OCI-LY7 (cell line): ENCODE measurements around the gene TRERF1. TPM values are rescaled to one million over a fixed set of nuclear protein-coding genes. Genes with fewer than 3 reads are reported as not detected.
A peak's percentile ranks its signal among the peaks of the same experiment; 100 is the strongest.
"Not testable (repeated sequence)": the region's sequence is repeated elsewhere in the genome, so short reads cannot be mapped to it uniquely, and the experiment has no call there.

Source experiments
- BruUV-seq: library from RNA; stranded (reverse); fragments of 400-500 nt; replicated peaks from 2 replicates; lab custom pipeline; 2021; lab: Mats Ljungman, UMichigan
- CTCF ChIA-PET: fragments of 300-600 bp; sonication (Branson Sonifier 250); formaldehyde crosslinking; loops from one replicate; lab custom pipeline; 2022; ENCODE audit warnings: antibody characterized with exemption; ENCODE audit not compliant: unreplicated experiment; lab: Charles Lee
- POLR2A ChIA-PET: fragments of 300-600 bp; sonication (Branson Sonifier 250); formaldehyde crosslinking; loops from one replicate; lab custom pipeline; 2022; ENCODE audit warnings: antibody characterized with exemption; lab: Charles Lee
- DNase-seq: peaks from one replicate; pipeline ENCODE4 v3.0.0-alpha.2; 2015; ENCODE audit warnings: low spot score
- H2AFZ ChIP-seq: fragments of 200-600 bp; sonication (generic), shearing (Covaris generic); 2 replicates; pipeline ENCODE4 v1.6.1; 2014; ENCODE audit warnings: mild to moderate bottlenecking, antibody characterized with exemption, low read length, moderate library complexity
- H3K27ac ChIP-seq: fragments of 200-600 bp; sonication (generic); 2 replicates; pipeline ENCODE4 v1.5.1; 2014; ENCODE audit warnings: mixed run types, low read depth, mild to moderate bottlenecking, moderate library complexity, low read length, inconsistent platforms; ENCODE audit not compliant: poor library complexity, severe bottlenecking
- H3K36me3 ChIP-seq: fragments of 200-600 bp; sonication (generic); 2 replicates; pipeline ENCODE4 v1.6.1; 2014; ENCODE audit warnings: mild to moderate bottlenecking, antibody characterized with exemption, low read length, moderate library complexity, mixed read lengths; ENCODE audit not compliant: insufficient read depth
- H3K4me1 ChIP-seq: fragments of 200-600 bp; sonication (generic); 2 replicates; pipeline ENCODE4 v1.5.1; 2014; ENCODE audit warnings: mild to moderate bottlenecking, low read length; ENCODE audit not compliant: insufficient read depth, poor library complexity, severe bottlenecking
- H3K4me2 ChIP-seq: fragments of 200-600 bp; sonication (generic); 2 replicates; pipeline ENCODE4 v1.6.1; 2014; ENCODE audit warnings: mild to moderate bottlenecking, low read length
- H3K4me3 ChIP-seq: fragments of 200-600 bp; sonication (generic); 2 replicates; pipeline ENCODE4 v1.5.1; 2014; ENCODE audit warnings: mild to moderate bottlenecking, low read depth, low read length; ENCODE audit not compliant: poor library complexity, severe bottlenecking
- H3K79me2 ChIP-seq: fragments of 200-600 bp; sonication (generic); 2 replicates; pipeline ENCODE4 v1.6.1; 2016; ENCODE audit warnings: low read depth, mild to moderate bottlenecking, low read length, moderate library complexity, mixed read lengths; ENCODE audit not compliant: insufficient read depth
- H3K9me2 ChIP-seq: fragments of 200-600 bp; sonication (generic); 2 replicates; pipeline ENCODE4 v1.6.1; 2016; ENCODE audit warnings: mild to moderate bottlenecking, low read length, mixed read lengths; ENCODE audit not compliant: insufficient read depth
- H3K9me3 ChIP-seq: fragments of 200-600 bp; sonication (generic); 2 replicates; pipeline ENCODE4 v1.6.1; 2014; ENCODE audit warnings: mild to moderate bottlenecking, mixed run types, low read length, mixed read lengths
- H4K20me1 ChIP-seq: fragments of 200-600 bp; sonication (generic); 2 replicates; pipeline ENCODE4 v1.6.1; 2014; ENCODE audit warnings: mild to moderate bottlenecking, antibody characterized with exemption, low read length, moderate library complexity, mixed read lengths; ENCODE audit not compliant: insufficient read depth
- EZH2phosphoT487 ChIP-seq: fragments of 200-600 bp; sonication (generic); IDR thresholded peaks from 2 replicates; pipeline ENCODE4 v1.6.1; 2018; ENCODE audit warnings: low read depth, borderline replicate concordance, mild to moderate bottlenecking, mixed run types, antibody characterized with exemption, low read length, moderate library complexity, mixed read lengths
- intact Hi-C: fragments of 100-400 bp; cut with micrococcal nuclease; formaldehyde crosslinking; loops from one replicate; pipeline ENCODE4 v1.10.0; 2022; ENCODE audit not compliant: unreplicated experiment
- total RNA-seq, 2 experiments: library from RNA; depleted of rRNA in 1 of 2; stranded (reverse); fragments of >200 nt in 1 of 2; shearing (Covaris generic) in 1 of 2; gene quantifications; 2 replicates each; pipeline ENCODE4 v1.2.3, GENCODE V29; 2014 to 2022
- TF ChIP-seq, protein P1 (sequence below): fragments of 200-600 bp; sonication (generic); conservative IDR thresholded peaks from 2 replicates; pipeline ENCODE4 v1.5.1; 2014; ENCODE audit warnings: mild to moderate bottlenecking, antibody characterized with exemption, low read length, moderate library complexity, mixed read lengths

TRERF1 gene
- total RNA-seq, 2 experiments from 2014 or later: 5.7 to 12.9 TPM

DNA sequence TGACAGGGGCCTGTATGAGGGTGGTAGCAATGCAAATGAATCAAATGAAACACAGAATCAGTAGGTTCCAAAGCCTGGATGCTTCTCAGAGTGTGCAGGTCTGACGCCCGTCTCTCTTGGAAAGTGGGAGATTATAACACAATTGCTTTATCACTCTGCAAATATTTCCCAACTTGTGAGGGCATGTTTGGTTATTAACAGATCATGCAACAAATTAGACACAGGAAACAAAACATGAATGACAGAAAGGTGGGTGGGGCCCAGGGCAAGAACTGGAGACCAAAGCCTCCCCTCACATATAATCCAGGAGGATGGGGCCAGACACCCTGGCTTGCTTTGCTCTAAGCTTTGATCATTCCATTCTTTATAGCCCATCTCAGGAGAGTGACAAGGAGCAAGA, 125.5 kb downstream of the TRERF1 start:
- H3K27ac ChIP-seq: no peak overlapping the region
- H4K20me1 ChIP-seq: no peaks in the 10 kb centered on the region
- BruUV-seq: no TSS peak
- intact Hi-C loops: no loop called here
- CTCF ChIA-PET: no interaction called here
- H3K4me3 ChIP-seq: no peak overlapping the region
- no peaks in the 10 kb centered on the region for H3K9me3 ChIP-seq
- no peak for DNase-seq
- H3K9me2 ChIP-seq: no peaks in the 10 kb centered on the region
- H2AFZ ChIP-seq: no peak overlapping the region
- TF ChIP-seq, protein P1, sequence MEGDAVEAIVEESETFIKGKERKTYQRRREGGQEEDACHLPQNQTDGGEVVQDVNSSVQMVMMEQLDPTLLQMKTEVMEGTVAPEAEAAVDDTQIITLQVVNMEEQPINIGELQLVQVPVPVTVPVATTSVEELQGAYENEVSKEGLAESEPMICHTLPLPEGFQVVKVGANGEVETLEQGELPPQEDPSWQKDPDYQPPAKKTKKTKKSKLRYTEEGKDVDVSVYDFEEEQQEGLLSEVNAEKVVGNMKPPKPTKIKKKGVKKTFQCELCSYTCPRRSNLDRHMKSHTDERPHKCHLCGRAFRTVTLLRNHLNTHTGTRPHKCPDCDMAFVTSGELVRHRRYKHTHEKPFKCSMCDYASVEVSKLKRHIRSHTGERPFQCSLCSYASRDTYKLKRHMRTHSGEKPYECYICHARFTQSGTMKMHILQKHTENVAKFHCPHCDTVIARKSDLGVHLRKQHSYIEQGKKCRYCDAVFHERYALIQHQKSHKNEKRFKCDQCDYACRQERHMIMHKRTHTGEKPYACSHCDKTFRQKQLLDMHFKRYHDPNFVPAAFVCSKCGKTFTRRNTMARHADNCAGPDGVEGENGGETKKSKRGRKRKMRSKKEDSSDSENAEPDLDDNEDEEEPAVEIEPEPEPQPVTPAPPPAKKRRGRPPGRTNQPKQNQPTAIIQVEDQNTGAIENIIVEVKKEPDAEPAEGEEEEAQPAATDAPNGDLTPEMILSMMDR: no peak
- no peak for TF ChIP-seq EZH2phosphoT487
- H3K79me2 ChIP-seq: no peaks in the 10 kb centered on the region
- no peak overlapping the region for H3K4me2 ChIP-seq
- H3K4me1 ChIP-seq: no peaks in the 10 kb centered on the region
- no peaks in the 10 kb centered on the region for H3K36me3 ChIP-seq
- POLR2A ChIA-PET: interaction anchor here (0.6 kb wide), 1 partner anchor 767 kb away, joined by 4 read pairs; no protein-coding TSS in a partner anchor

DNA sequence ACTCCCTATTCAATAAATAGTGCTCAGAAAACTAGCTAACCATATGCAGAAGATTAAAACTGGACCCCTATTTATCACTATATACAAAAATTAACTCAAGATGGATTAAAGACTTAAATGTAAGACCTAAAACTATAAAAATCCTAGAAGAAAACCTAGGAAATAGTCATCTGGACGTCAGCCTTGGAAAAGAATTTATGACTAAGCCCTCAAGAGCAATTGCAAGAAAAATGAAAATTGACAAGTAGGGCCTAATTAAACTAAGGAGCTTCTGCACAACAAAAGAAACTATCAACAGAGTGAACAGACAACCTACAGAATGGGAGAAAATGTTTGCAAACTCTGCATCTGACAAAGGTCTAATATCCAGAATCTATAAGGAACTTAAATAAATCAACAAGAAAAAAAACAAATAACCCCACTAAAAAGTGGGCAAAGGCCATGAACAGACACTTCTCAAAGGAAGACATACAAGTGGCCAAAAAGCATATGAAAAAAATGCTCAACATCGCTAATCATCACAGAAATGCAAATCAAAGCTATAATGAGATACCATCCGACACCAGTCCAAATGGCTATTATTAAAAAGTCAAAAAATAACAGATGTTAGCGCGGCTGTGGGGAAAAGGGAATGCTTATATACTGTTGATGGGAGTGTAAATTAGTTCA, 126.9 kb downstream of the TRERF1 start:
- H2AFZ ChIP-seq, H3K4me1 ChIP-seq, intact Hi-C loops, H3K27ac ChIP-seq, H3K79me2 ChIP-seq, H3K9me2 ChIP-seq, DNase-seq, H3K4me2 ChIP-seq, H3K4me3 ChIP-seq, H4K20me1 ChIP-seq, CTCF ChIA-PET, H3K36me3 ChIP-seq, BruUV-seq, H3K9me3 ChIP-seq: not testable (repeated sequence)
- POLR2A ChIA-PET: interaction anchor here (1.1 kb wide), 1 partner anchor 84 kb away, joined by 3 read pairs; no protein-coding TSS in a partner anchor

DNA sequence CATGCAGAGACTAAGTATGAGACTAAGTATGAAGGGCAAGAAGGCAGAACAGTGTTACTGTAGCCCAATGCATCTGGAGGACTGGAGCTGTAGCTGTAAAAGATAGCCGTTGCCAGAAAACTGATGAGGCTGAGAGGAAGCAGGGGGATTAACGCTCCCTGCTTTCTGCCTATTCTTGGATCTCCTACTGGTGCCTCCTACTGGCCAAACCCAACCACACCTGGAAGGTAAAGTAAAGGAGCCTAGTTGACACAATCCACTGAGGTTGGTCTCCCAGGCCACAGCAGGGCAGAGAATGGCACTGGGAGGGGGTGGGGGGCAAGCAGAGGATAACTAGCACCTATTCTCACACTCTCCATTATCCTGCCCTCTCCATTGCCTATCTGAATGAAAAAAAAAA, 129.1 kb downstream of the TRERF1 start:
- intact Hi-C loops: no loop called here
- no peak for DNase-seq
- Histone ChIP-seq H4K20me1 (no peaks in the 10 kb centered on the region), H3K9me3 (no peaks in the 10 kb centered on the region), H3K4me1 (no peaks in the 10 kb centered on the region), H3K36me3 (no peaks in the 10 kb centered on the region), H3K79me2 (no peaks in the 10 kb centered on the region), H3K4me3 (no peak overlapping the region), H2AFZ (no peak overlapping the region), H3K9me2 (no peaks in the 10 kb centered on the region), H3K27ac (no peak overlapping the region), H3K4me2 (no peak overlapping the region)
- TF ChIP-seq, protein P1: 0 out of 2 replicates have a peak, but pooled peaks have one; percentile 34
- no peak for TF ChIP-seq EZH2phosphoT487
- no TSS peak for BruUV-seq
- POLR2A ChIA-PET: no interaction called here
- CTCF ChIA-PET: no interaction called here
